ENCODE measurements around the gene NBR1. TPM values are rescaled to one million over a fixed set of nuclear protein-coding genes. Genes with fewer than 3 reads are reported as not detected.
"Not testable (repeated sequence)": the region's sequence is repeated elsewhere in the genome, so short reads cannot be mapped to it uniquely, and the experiment has no call there.

Gene NBR1
- total and polyA plus RNA-seq, 4 experiments from 2014 or later: 66.1 to 93.2 (median 83.3) TPM

DNA sequence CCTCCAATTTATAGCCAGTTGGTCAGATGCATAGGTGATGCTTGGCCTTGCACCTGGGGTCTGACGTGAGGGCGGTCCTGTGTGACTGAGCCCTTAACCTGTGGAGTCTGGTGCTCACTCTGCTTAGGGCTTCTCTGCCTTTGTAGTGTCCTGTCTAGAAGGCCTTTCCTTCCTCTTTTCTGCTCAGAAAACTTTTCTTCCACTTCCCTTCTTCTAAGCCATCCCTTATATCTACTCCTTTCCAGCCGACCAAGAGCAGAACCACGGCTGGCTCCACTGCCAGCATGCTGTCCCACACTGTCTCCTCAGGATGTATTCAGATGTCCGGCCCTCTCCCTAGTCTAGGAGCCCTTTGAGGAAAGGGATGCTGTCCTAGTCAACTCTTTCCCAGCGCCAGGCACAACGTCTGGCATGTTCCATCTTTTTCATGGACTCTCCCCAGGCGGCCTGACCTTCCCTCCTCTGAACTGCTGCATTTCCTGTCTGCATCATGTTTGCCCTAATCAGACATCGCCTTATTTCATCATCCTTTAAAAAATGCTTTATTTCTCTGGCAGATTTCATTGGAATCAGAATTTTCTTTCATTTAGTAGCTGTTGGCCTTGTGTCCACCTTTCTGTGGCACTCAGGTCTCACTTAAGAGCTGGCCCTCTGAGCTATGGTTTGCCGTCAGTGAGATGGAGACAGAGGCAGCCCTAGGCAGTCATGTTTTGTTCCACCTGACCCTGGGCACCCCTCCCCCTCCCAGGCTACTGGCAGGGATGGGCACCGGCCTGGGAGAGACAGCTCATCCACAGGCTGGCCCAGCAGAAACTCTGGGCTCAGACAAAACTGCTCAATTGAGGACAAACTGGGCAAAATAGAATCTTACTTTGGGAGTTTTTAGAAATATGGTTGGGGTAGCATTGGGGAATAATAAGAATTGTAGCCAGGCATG, 30.4 kb upstream of the NBR1 start:
- CTCF ChIA-PET (ENCODE audit: partially characterized antibody): no interaction called here
- intact Hi-C loops (cut with micrococcal nuclease): no loop called here

DNA sequence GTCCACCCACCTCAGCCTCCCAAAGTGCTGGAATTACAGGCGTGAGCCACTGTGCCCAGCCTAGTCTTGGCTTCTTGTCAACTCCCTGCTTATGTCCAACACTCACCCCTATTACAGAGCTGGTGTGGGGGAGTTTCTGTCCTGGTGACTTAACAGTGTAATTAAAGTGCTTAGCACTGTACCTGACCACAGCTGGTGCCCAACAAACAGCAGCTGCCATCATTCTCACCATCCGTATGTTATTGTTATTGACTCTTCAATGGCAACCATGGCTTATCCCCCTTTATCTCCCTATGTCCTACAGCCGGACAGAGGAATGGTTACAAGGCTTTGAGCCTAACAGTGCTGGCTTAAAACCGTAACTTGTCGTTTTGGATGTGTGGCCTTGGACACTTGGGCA, 28.9 kb upstream of the NBR1 start:
- no peak overlapping the region for H3K4me3 Mint-ChIP-seq
- ChIA-PET CTCF (ENCODE audit: partially characterized antibody) (no interaction called here), POLR2A (ENCODE audit: partially characterized antibody) (no interaction called here)
- Histone ChIP-seq H3K9me3 (ENCODE audit: control insufficient read depth in 1 of 2, low read length in 2 of 2) (no peaks in the 10 kb centered on the region), H3K27ac (ENCODE audit: low read depth, low read length) (no peak overlapping the region), H3K4me3 (ENCODE audit: low read length in 2 of 2) (no peak overlapping the region), H3K4me1 (ENCODE audit: insufficient read depth, low read length) (no peaks in the 10 kb centered on the region), H3K36me3 (ENCODE audit: insufficient read depth, low read length) (no peaks in the 10 kb centered on the region), H3K27me3 (ENCODE audit: insufficient read depth, low read length) (no peaks in the 10 kb centered on the region)
- H3K27ac Mint-ChIP-seq: no peak overlapping the region
- H3K4me1 Mint-ChIP-seq: no peaks in the 10 kb centered on the region
- H3K27me3 Mint-ChIP-seq: no peaks in the 10 kb centered on the region
- H3K9me3 Mint-ChIP-seq: no peaks in the 10 kb centered on the region
- H3K36me3 Mint-ChIP-seq: peaks cover 3 to 7% of the 10 kb centered on the region in 2 donors
- intact Hi-C loops (cut with micrococcal nuclease): no loop called here
- no peak for DNase-seq

More for the DNA sequence above, 30.4 kb upstream of the NBR1 start:
- DNase-seq: no peak
- POLR2A ChIA-PET (ENCODE audit: partially characterized antibody): no interaction called here
- Mint-ChIP-seq H3K4me3 (no peak overlapping the region), H3K27me3 (no peaks in the 10 kb centered on the region), H3K36me3 (peaks cover 3 to 7% of the 10 kb centered on the region in 2 donors), H3K9me3 (no peaks in the 10 kb centered on the region), H3K27ac (peak overlapping the region in 1 of 7 donors; percentile 47), H3K4me1 (peaks cover 3 to 9% (median 6%) of the 10 kb centered on the region in 4 donors)
- no peaks in the 10 kb centered on the region for H3K9me3 ChIP-seq (ENCODE audit: control insufficient read depth in 1 of 2, low read length in 2 of 2)
- no peaks in the 10 kb centered on the region for H3K4me1 ChIP-seq (ENCODE audit: insufficient read depth, low read length)
- no peaks in the 10 kb centered on the region for H3K27me3 ChIP-seq (ENCODE audit: insufficient read depth, low read length)
- no peak overlapping the region for H3K4me3 ChIP-seq (ENCODE audit: low read length in 2 of 2)
- no peaks in the 10 kb centered on the region for H3K36me3 ChIP-seq (ENCODE audit: insufficient read depth, low read length)
- H3K27ac ChIP-seq (ENCODE audit: low read depth, low read length): no peak overlapping the region

DNA sequence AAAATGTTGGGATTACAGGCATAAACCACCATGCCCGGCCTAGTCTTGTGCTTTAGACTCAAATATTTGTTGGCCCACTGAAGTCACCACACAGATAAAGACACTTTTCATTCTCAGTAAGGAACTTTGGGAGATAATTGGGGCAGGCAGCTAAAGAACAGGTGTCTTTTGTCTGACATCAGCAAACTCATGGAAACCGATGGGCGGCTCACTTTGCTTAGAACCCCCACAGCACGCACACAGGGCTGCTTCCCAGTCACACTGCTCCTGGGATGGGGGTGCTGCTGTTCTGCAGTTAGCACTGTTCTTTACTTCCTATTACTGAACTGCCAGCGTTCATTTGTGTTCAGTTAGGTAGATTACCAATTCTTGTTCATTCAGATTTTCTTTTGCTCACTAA, 27.8 kb upstream of the NBR1 start:
- intact Hi-C loops (cut with micrococcal nuclease): no loop called here
- CTCF ChIA-PET (ENCODE audit: partially characterized antibody): no interaction called here

DNA sequence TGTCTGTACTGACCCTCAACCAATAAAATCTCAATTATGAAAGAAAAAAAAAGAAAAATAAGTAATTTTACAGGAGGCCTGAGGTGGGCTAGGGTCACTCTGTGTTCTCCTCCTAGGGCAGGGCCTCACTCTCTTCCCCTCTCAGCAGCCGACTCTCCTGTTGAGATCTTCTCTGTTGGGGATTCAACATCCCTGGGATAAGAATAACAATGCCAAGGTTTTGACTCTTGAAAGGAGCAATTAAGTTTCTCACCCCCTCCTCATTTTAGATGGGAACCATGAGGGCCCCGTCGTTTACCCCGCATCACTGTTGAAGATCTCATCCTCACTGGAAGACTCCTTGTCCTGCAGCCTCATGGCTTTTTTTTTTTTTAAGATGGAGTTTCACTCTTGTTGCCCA, 24.4 kb upstream of the NBR1 start:
- H3K27ac ChIP-seq (ENCODE audit: low read depth, low read length): no peak overlapping the region
- H3K4me3 ChIP-seq (ENCODE audit: low read length in 2 of 2): no peak overlapping the region
- POLR2A ChIA-PET (ENCODE audit: partially characterized antibody): no interaction called here
- CTCF ChIA-PET (ENCODE audit: partially characterized antibody): no interaction called here
- intact Hi-C loops (cut with micrococcal nuclease): no loop called here
- H3K4me1 Mint-ChIP-seq: no peaks in the 10 kb centered on the region
- H3K9me3 Mint-ChIP-seq: peaks cover 0 to 1% (median 0%) of the 10 kb centered on the region in 8 donors
- no peaks in the 10 kb centered on the region for H3K36me3 ChIP-seq (ENCODE audit: insufficient read depth, low read length)
- no peaks in the 10 kb centered on the region for H3K27me3 Mint-ChIP-seq
- peaks cover 3% of the 10 kb centered on the region in 2 donors for H3K36me3 Mint-ChIP-seq
- H3K27me3 ChIP-seq (ENCODE audit: insufficient read depth, low read length): no peaks in the 10 kb centered on the region
- no peak overlapping the region for H3K27ac Mint-ChIP-seq
- no peak overlapping the region for H3K4me3 Mint-ChIP-seq
- no peaks in the 10 kb centered on the region for H3K4me1 ChIP-seq (ENCODE audit: insufficient read depth, low read length)
- no peaks in the 10 kb centered on the region for H3K9me3 ChIP-seq (ENCODE audit: control insufficient read depth in 1 of 2, low read length in 2 of 2)
- no peak for DNase-seq

More for the DNA sequence above, 27.8 kb upstream of the NBR1 start:
- no peak overlapping the region for H3K27ac Mint-ChIP-seq
- no peak for DNase-seq
- Histone ChIP-seq H3K4me3 (ENCODE audit: low read length in 2 of 2) (no peak overlapping the region), H3K4me1 (ENCODE audit: insufficient read depth, low read length) (no peaks in the 10 kb centered on the region), H3K27ac (ENCODE audit: low read depth, low read length) (no peak overlapping the region), H3K9me3 (ENCODE audit: control insufficient read depth in 1 of 2, low read length in 2 of 2) (no peaks in the 10 kb centered on the region), H3K27me3 (ENCODE audit: insufficient read depth, low read length) (no peaks in the 10 kb centered on the region), H3K36me3 (ENCODE audit: insufficient read depth, low read length) (no peaks in the 10 kb centered on the region)
- H3K9me3 Mint-ChIP-seq: no peaks in the 10 kb centered on the region
- POLR2A ChIA-PET (ENCODE audit: partially characterized antibody): no interaction called here
- H3K4me3 Mint-ChIP-seq: no peak overlapping the region
- no peaks in the 10 kb centered on the region for H3K27me3 Mint-ChIP-seq
- peaks cover 3 to 7% of the 10 kb centered on the region in 2 donors for H3K36me3 Mint-ChIP-seq
- H3K4me1 Mint-ChIP-seq: no peaks in the 10 kb centered on the region

DNA sequence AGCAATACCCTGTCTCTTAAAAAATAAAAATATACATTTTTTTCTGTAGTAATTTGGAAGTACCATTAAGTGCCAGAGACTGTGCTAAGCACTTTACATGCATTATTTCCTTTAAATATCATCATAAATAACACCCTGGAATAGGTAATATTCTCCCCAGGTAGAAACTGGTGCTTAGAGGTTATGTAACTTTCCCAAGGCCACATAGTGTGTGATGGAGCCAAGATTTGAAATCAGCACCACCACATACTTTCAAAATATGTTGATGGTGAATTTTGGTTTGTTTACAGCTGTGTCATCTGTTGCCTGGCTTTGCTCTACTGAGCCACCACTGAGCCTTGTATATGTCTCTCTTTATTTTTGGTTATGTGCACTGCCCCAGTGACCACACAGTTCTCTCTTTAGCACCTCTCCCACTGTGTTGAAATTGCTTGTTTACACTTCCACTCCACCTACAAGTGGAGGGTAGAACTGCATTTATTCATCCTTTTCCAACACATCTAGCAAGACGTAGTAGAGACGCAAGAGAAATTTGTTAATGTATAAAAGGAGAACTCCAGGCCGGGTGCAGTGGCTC, 19.0 kb upstream of the NBR1 start:
- POLR2A ChIA-PET (ENCODE audit: partially characterized antibody): no interaction called here
- Mint-ChIP-seq H3K4me1 (peaks cover 0 to 2% (median 0%) of the 10 kb centered on the region in 4 donors), H3K27me3 (no peaks in the 10 kb centered on the region), H3K27ac (no peak overlapping the region), H3K4me3 (no peak overlapping the region), H3K9me3 (peaks cover 0 to 8% (median 5%) of the 10 kb centered on the region in 8 donors), H3K36me3 (peaks cover 11% of the 10 kb centered on the region in 2 donors)
- CTCF ChIA-PET (ENCODE audit: partially characterized antibody): no interaction called here
- Histone ChIP-seq H3K36me3 (ENCODE audit: insufficient read depth, low read length) (no peaks in the 10 kb centered on the region), H3K4me3 (ENCODE audit: low read length in 2 of 2) (no peak overlapping the region), H3K9me3 (ENCODE audit: control insufficient read depth in 1 of 2, low read length in 2 of 2) (no peaks in the 10 kb centered on the region), H3K4me1 (ENCODE audit: insufficient read depth, low read length) (no peaks in the 10 kb centered on the region), H3K27ac (ENCODE audit: low read depth, low read length) (no peak overlapping the region), H3K27me3 (ENCODE audit: insufficient read depth, low read length) (no peaks in the 10 kb centered on the region)
- no peak for DNase-seq
- intact Hi-C loops (cut with micrococcal nuclease): no loop called here

DNA sequence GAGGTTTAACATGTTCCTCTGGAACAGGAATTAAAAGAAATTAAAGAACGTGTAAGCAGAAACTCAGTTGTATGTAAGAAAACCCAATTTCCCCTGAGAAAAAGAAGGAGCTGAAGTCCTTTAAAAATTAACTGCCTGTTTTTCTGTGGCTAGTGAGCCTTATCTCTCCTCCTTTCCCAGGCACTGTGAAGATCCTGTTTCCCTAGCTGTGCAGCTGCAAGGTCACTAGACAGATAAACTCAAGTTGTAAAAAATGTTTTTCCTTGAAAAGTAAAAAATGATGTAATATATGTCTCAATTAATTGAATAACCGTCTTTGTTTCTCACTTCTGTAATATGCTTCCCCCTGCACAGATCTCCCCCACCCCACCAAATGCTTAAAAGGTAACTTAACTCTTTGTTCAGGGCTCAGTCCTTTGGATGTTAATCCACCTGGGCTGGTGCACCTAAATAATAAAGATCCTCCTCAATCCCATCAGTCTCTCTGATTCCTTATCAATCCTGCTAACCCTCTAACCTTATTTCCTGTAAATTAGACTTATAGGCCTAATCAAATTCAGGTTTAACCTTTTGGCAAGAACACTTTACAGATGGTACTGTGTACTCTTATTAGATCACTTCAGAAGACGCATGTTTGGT, 17.7 kb upstream of the NBR1 start:
- H3K4me3 ChIP-seq (ENCODE audit: low read length in 2 of 2); DNase-seq; H3K27me3 ChIP-seq (ENCODE audit: insufficient read depth, low read length); CTCF ChIA-PET (ENCODE audit: partially characterized antibody); H3K9me3 Mint-ChIP-seq; H3K27ac ChIP-seq (ENCODE audit: low read depth, low read length); H3K27me3 Mint-ChIP-seq; POLR2A ChIA-PET (ENCODE audit: partially characterized antibody); H3K4me1 ChIP-seq (ENCODE audit: insufficient read depth, low read length); H3K36me3 ChIP-seq (ENCODE audit: insufficient read depth, low read length); H3K4me1 Mint-ChIP-seq; intact Hi-C loops (cut with micrococcal nuclease); H3K27ac Mint-ChIP-seq; H3K4me3 Mint-ChIP-seq; H3K9me3 ChIP-seq (ENCODE audit: control insufficient read depth in 1 of 2, low read length in 2 of 2): not testable (repeated sequence)
- peaks cover 11% of the 10 kb centered on the region in 2 donors for H3K36me3 Mint-ChIP-seq

DNA sequence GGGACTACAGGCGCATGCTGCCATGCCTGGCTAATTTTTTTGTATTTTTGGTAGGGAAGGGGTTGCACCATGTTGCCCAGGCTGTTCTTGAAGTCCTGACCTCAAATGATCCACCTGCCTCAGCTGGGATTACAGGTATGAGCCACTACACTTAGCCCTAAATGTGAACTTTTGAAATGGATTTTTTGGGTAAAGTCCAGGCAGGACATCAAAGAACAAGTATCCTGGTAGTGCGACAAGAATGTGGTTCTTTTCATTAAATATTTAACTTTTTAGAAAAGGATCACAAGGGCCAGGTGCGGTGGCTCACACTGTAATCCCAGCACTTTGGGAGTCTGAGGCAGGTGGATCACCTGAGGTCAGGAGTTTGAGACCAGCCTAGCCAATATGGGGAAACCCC, 15.3 kb upstream of the NBR1 start:
- H3K27ac ChIP-seq (ENCODE audit: low read depth, low read length): no peak overlapping the region
- peaks cover 11% of the 10 kb centered on the region in 2 donors for H3K36me3 Mint-ChIP-seq
- CTCF ChIA-PET (ENCODE audit: partially characterized antibody): no interaction called here

More for the DNA sequence above, 15.3 kb upstream of the NBR1 start:
- no peak overlapping the region for H3K27ac Mint-ChIP-seq
- Histone ChIP-seq H3K4me3 (ENCODE audit: low read length in 2 of 2) (no peak overlapping the region), H3K27me3 (ENCODE audit: insufficient read depth, low read length) (no peaks in the 10 kb centered on the region), H3K4me1 (ENCODE audit: insufficient read depth, low read length) (no peaks in the 10 kb centered on the region), H3K36me3 (ENCODE audit: insufficient read depth, low read length) (no peaks in the 10 kb centered on the region), H3K9me3 (ENCODE audit: control insufficient read depth in 1 of 2, low read length in 2 of 2) (no peaks in the 10 kb centered on the region)
- H3K9me3 Mint-ChIP-seq: peaks cover 0 to 8% (median 4%) of the 10 kb centered on the region in 8 donors
- H3K4me1 Mint-ChIP-seq: peaks cover 0 to 2% (median 0%) of the 10 kb centered on the region in 4 donors
- DNase-seq: no peak
- H3K4me3 Mint-ChIP-seq: no peak overlapping the region
- H3K27me3 Mint-ChIP-seq: no peaks in the 10 kb centered on the region
- intact Hi-C loops (cut with micrococcal nuclease): no loop called here
- POLR2A ChIA-PET (ENCODE audit: partially characterized antibody): interaction anchor here (1.0 kb wide), 1 partner anchor 16 kb away, joined by 4 read pairs; the partner anchor contains the start of gene NBR1
